ENCODE measurements around the gene FANCM.

GRCh38 chr14:45227566-45227965 is 91.8 kb downstream of the FANCM start:
- no peak for TF ChIP-seq RAD21 (IDR thresholded peaks at IDR 0.05; ENCODE audit: low read depth)
- TF ChIP-seq TEAD4 (IDR thresholded peaks at IDR 0.05): no peak
- no peak for TF ChIP-seq ZBTB7A (IDR thresholded peaks at IDR 0.05; ENCODE audit: low read depth)
- TF ChIP-seq, protein P1, sequence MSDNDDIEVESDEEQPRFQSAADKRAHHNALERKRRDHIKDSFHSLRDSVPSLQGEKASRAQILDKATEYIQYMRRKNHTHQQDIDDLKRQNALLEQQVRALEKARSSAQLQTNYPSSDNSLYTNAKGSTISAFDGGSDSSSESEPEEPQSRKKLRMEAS (IDR thresholded peaks at IDR 0.05): no peak
- TF ChIP-seq TCF12 (IDR thresholded peaks at IDR 0.05; ENCODE audit: low read depth): no peak
- TF ChIP-seq FOXM1 (IDR thresholded peaks at IDR 0.05; ENCODE audit: borderline replicate concordance, low read depth): no peak
- TF ChIP-seq CEBPB (IDR thresholded peaks at IDR 0.05): no peak

Measured in Ishikawa (cell line).